MM.1S (cell line): Measurements from ENCODE around the gene SRF.

ENCODE experiments used
- DNase-seq: peaks from one replicate; pipeline ENCODE4 v3.0.0-alpha.2; 2015
- H2AFZ ChIP-seq: fragments of 300-600 bp; sonication (generic); 2 replicates; pipeline ENCODE4 v1.6.0; 2016; ENCODE audit warnings: antibody characterized with exemption, low read length
- H3F3A ChIP-seq: fragments of 300-600 bp; sonication (generic); 2 replicates; pipeline ENCODE4 v1.6.1; 2016; ENCODE audit warnings: mild to moderate bottlenecking, antibody characterized with exemption, low read length, moderate library complexity, mixed read lengths; ENCODE audit not compliant: insufficient read depth
- H3K27ac ChIP-seq: fragments of 300-600 bp; sonication (generic); 2 replicates; pipeline ENCODE4 v1.5.1; 2016; ENCODE audit warnings: mild to moderate bottlenecking, low read length
- H3K27me3 ChIP-seq: fragments of 300-600 bp; sonication (generic); replicated peaks from 2 replicates; pipeline ENCODE4 v1.6.0; 2016; ENCODE audit warnings: low read length; ENCODE audit not compliant: insufficient read depth
- H3K36me3 ChIP-seq: fragments of 300-600 bp; sonication (generic); replicated peaks from 2 replicates; pipeline ENCODE4 v1.6.1; 2016; ENCODE audit warnings: mild to moderate bottlenecking, low read length, mixed read lengths; ENCODE audit not compliant: insufficient read depth
- H3K4me1 ChIP-seq: fragments of 300-600 bp; sonication (generic); 2 replicates; pipeline ENCODE4 v1.6.1; 2016; ENCODE audit warnings: low read length, mixed read lengths
- H3K4me2 ChIP-seq: fragments of 300-600 bp; sonication (generic); 2 replicates; pipeline ENCODE4 v1.6.0; 2016; ENCODE audit warnings: low read depth, low read length
- H3K4me3 ChIP-seq: fragments of 300-600 bp; sonication (generic); 2 replicates; pipeline ENCODE4 v1.5.1; 2016; ENCODE audit warnings: low read length, mixed read lengths
- H3K79me2 ChIP-seq: fragments of 300-600 bp; sonication (generic); 2 replicates; pipeline ENCODE4 v1.6.1; 2016; ENCODE audit warnings: mixed run types, low read length, mixed read lengths
- H3K9ac ChIP-seq: fragments of 300-600 bp; sonication (generic); 2 replicates; pipeline ENCODE4 v1.6.1; 2016; ENCODE audit warnings: low read length, mixed read lengths
- H3K9me2 ChIP-seq: fragments of 300-600 bp; sonication (generic); replicated peaks from 2 replicates; pipeline ENCODE4 v1.6.1; 2016; ENCODE audit warnings: mild to moderate bottlenecking, low read length, mixed read lengths; ENCODE audit not compliant: insufficient read depth
- H3K9me3 ChIP-seq: fragments of 300-600 bp; sonication (generic); replicated peaks from 2 replicates; pipeline ENCODE4 v1.6.1; 2016; ENCODE audit warnings: mild to moderate bottlenecking, low read length, mixed read lengths; ENCODE audit not compliant: insufficient read depth
- H4K20me1 ChIP-seq: fragments of 300-600 bp; sonication (generic); 2 replicates; pipeline ENCODE4 v1.6.1; 2016; ENCODE audit warnings: mild to moderate bottlenecking, low read length, moderate library complexity, mixed read lengths; ENCODE audit not compliant: insufficient read depth
- CTCF ChIP-seq: fragments of 300-600 bp; sonication (generic); IDR thresholded peaks from 2 replicates; pipeline ENCODE4 v1.5.1; 2016; ENCODE audit warnings: antibody characterized with exemption, low read length, mixed read lengths
- EZH2 ChIP-seq: fragments of 300-600 bp; sonication (generic); optimal IDR thresholded peaks from 2 replicates; pipeline ENCODE3; 2017; ENCODE audit warnings: low read depth, mild to moderate bottlenecking, antibody characterized with exemption, low read length, mixed read lengths
- EZH2phosphoT487 ChIP-seq: fragments of 300-600 bp; sonication (generic); IDR thresholded peaks from 2 replicates; pipeline ENCODE4 v1.6.1; 2018; ENCODE audit warnings: antibody characterized with exemption, low read length

The SRF gene

GRCh38 chr6:43211955-43212354 lies 40.9 kb downstream of the SRF start:
- H3K27ac ChIP-seq = no peak overlapping the region
- no peak overlapping the region for H3K4me3 ChIP-seq
- no peak for DNase-seq
- H3K9me3 ChIP-seq = no peaks in the 10 kb centered on the region
- H4K20me1 ChIP-seq = no peaks in the 10 kb centered on the region
- no peak overlapping the region for H2AFZ ChIP-seq
- no peaks in the 10 kb centered on the region for H3K36me3 ChIP-seq
- no peaks in the 10 kb centered on the region for H3K27me3 ChIP-seq
- H3K4me2 ChIP-seq = no peak overlapping the region
- TF ChIP-seq CTCF (no peak), EZH2 (no peak), EZH2phosphoT487 (no peak)
- H3K4me1 ChIP-seq = no peaks in the 10 kb centered on the region
- no peaks in the 10 kb centered on the region for H3F3A ChIP-seq
- no peaks in the 10 kb centered on the region for H3K79me2 ChIP-seq
- H3K9me2 ChIP-seq = no peaks in the 10 kb centered on the region
- no peak overlapping the region for H3K9ac ChIP-seq

GRCh38 chr6:43213431-43213830 lies 42.4 kb downstream of the SRF start:
- TF ChIP-seq CTCF (no peak), EZH2 (no peak), EZH2phosphoT487 (no peak)
- Histone ChIP-seq H3K27ac (no peak overlapping the region), H3K4me2 (no peak overlapping the region), H3K79me2 (no peaks in the 10 kb centered on the region), H3F3A (no peaks in the 10 kb centered on the region), H3K4me1 (no peaks in the 10 kb centered on the region), H3K27me3 (no peaks in the 10 kb centered on the region), H3K9ac (no peak overlapping the region), H3K9me2 (no peaks in the 10 kb centered on the region), H3K9me3 (no peaks in the 10 kb centered on the region), H3K36me3 (no peaks in the 10 kb centered on the region), H3K4me3 (no peak overlapping the region), H2AFZ (no peak overlapping the region), H4K20me1 (no peaks in the 10 kb centered on the region)
- DNase-seq = no peak

GRCh38 chr6:43215066-43215465 lies 44.0 kb downstream of the SRF start:
- H3K9ac ChIP-seq = no peak overlapping the region
- no peaks in the 10 kb centered on the region for H3K27me3 ChIP-seq
- H2AFZ ChIP-seq = no peak overlapping the region
- TF ChIP-seq EZH2 (no peak), CTCF (no peak), EZH2phosphoT487 (no peak)
- DNase-seq = no peak
- H3K4me1 ChIP-seq = no peaks in the 10 kb centered on the region
- H3K79me2 ChIP-seq = no peaks in the 10 kb centered on the region
- H3K4me3 ChIP-seq = no peak overlapping the region
- no peak overlapping the region for H3K27ac ChIP-seq
- no peaks in the 10 kb centered on the region for H3F3A ChIP-seq
- no peaks in the 10 kb centered on the region for H3K9me2 ChIP-seq
- no peak overlapping the region for H3K4me2 ChIP-seq
- no peaks in the 10 kb centered on the region for H4K20me1 ChIP-seq
- no peaks in the 10 kb centered on the region for H3K9me3 ChIP-seq
- H3K36me3 ChIP-seq = no peaks in the 10 kb centered on the region
